Endodermal cell (in vitro differentiated cells): ENCODE results near the gene MRPS22. TPM values are rescaled to one million over a fixed set of nuclear protein-coding genes. Genes with fewer than 3 reads are reported as not detected.
A peak's percentile ranks its signal among the peaks of the same experiment; 100 is the strongest.

Experiments
- DNase-seq: peaks from one replicate; pipeline ENCODE4 v3.0.0-alpha.2; 2017
- H3K27ac ChIP-seq: 2 replicates; pipeline ENCODE4 v1.5.1; 2013; ENCODE audit warnings: mild to moderate bottlenecking, low read depth, low read length, moderate library complexity
- H3K27me3 ChIP-seq: 2 replicates; pipeline ENCODE4 v1.6.1; 2013; ENCODE audit warnings: mild to moderate bottlenecking, low read length, moderate library complexity; ENCODE audit not compliant: insufficient read depth, control insufficient read depth, poor library complexity, severe bottlenecking
- H3K36me3 ChIP-seq: 2 replicates; pipeline ENCODE4 v1.7.0; 2013; ENCODE audit warnings: mild to moderate bottlenecking, low read length, moderate library complexity; ENCODE audit not compliant: control insufficient read depth, insufficient read depth
- H3K4me1 ChIP-seq: one replicate; pipeline ENCODE4 v1.7.0; 2013; ENCODE audit warnings: low read length; ENCODE audit not compliant: control insufficient read depth, insufficient read depth
- H3K4me3 ChIP-seq: 2 replicates; pipeline ENCODE4 v1.5.1; 2013; ENCODE audit warnings: mild to moderate bottlenecking, low read length, moderate library complexity
- H3K9ac ChIP-seq: 2 replicates; pipeline ENCODE4 v1.6.1; 2013; ENCODE audit warnings: mild to moderate bottlenecking, low read length, moderate library complexity; ENCODE audit not compliant: poor library complexity, severe bottlenecking; ENCODE audit errors: extremely low read depth
- H3K9me3 ChIP-seq: 2 replicates; pipeline ENCODE4 v1.6.1; 2013; ENCODE audit warnings: mild to moderate bottlenecking, low read length, moderate library complexity; ENCODE audit not compliant: control insufficient read depth
- H3K27ac Mint-ChIP-seq: 2 replicates; pipeline ENCODE4 v1.8.0; 2020; ENCODE audit warnings: mixed read lengths
- H3K27me3 Mint-ChIP-seq: 2 replicates; pipeline ENCODE4 v1.8.0; 2021; ENCODE audit warnings: mild to moderate bottlenecking, mixed read lengths; ENCODE audit not compliant: insufficient read depth
- H3K36me3 Mint-ChIP-seq: 2 replicates; pipeline ENCODE4 v1.8.0; 2020; ENCODE audit warnings: low read depth, mixed read lengths
- H3K4me1 Mint-ChIP-seq: 2 replicates; pipeline ENCODE4 v1.8.0; 2020; ENCODE audit warnings: mixed read lengths
- H3K4me3 Mint-ChIP-seq: 2 replicates; pipeline ENCODE4 v1.8.0; 2020; ENCODE audit warnings: mild to moderate bottlenecking, moderate library complexity, mixed read lengths
- H3K9me3 Mint-ChIP-seq: 2 replicates; pipeline ENCODE4 v1.8.0; 2020; ENCODE audit warnings: mild to moderate bottlenecking, mixed read lengths
- CTCF ChIP-seq: fragments of 200-600 bp; sonication (generic); conservative IDR thresholded peaks from 2 replicates; pipeline ENCODE4 v1.5.0; 2021; ENCODE audit warnings: antibody characterized with exemption, mild to moderate bottlenecking
- WGBS, 2 experiments: methylation state at CpG; one replicate each; pipeline versions ENCODE4 v1.1.5 to v1.1.7; 2013; ENCODE audit warnings: missing lambda C conversion rate in 2 of 2, mixed read lengths in 1 of 2; ENCODE audit not compliant: insufficient coverage in 1 of 2, insufficient read length in 1 of 2; 5-methylcytosine and 5-hydroxymethylcytosine counted together
- total RNA-seq, 2 donors: library from RNA; stranded (reverse); fragmentation: NEBNext Ultra II Directional in 1 of 2; extraction: Animal tissue kit (Norgen Biotek cat#: 25700) in 1 of 2; gene quantifications; 2 replicates in 1 of 2; 3 replicates in 1 of 2; pipeline ENCODE4 v1.2.1, GENCODE V29; 2021

MRPS22 gene
- total RNA-seq, 2 donors from 2014 or later: 34.8 to 38.7 TPM

DNA sequence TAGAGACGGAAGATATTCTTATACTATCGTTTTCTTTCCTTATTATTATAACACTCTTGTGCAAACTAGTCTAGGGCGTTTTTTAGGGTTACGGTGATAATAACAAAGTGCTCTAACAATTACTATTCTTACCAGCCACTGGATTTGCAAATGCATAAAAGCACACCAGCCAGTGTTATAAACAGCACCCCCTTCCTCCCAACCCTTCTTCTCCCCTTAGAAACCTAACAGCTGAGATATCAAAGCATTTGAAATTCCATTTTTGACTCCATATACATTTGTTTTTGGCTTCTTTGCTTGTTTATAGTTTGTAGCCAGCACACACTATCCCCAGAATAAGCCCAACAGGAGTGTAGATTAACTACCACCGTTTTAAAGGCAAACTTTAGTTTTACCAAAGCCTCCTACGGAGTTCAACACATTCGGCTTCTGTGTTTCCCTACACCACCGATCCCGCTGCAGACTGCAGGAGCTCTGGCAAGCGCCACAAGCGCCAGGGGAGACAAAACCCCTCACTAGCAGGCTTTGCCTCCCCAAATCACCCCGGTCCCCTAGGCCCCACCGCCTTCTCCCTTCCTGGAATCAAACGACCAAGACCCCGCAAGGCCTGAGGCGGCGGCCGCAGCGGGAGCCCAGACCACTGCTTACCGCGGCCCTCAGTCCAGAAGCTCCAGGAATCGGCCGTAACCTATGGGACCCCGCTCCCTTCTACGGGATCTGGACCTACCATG, 45.2 kb downstream of the MRPS22 start:
- 0 to 9% methylated on average over 11 to 25 of the region's 25 CpGs for WGBS, 2 experiments
- peak overlapping the region; percentile 99 for H3K27ac Mint-ChIP-seq
- Histone ChIP-seq H3K27ac (peak overlapping the region; percentile 88), H3K27me3 (no peaks in the 10 kb centered on the region), H3K36me3 (peaks cover 14% of the 10 kb centered on the region), H3K4me1 (no peaks in the 10 kb centered on the region), H3K4me3 (peak overlapping the region; percentile 100), H3K9ac (peak overlapping the region; percentile 100), H3K9me3 (no peaks in the 10 kb centered on the region)
- peaks cover 5% of the 10 kb centered on the region for H3K36me3 Mint-ChIP-seq
- peaks cover 20% of the 10 kb centered on the region for H3K4me1 Mint-ChIP-seq
- no peak for DNase-seq
- H3K4me3 Mint-ChIP-seq: peak overlapping the region; percentile 97
- no peak for TF ChIP-seq CTCF
- no peaks in the 10 kb centered on the region for H3K27me3 Mint-ChIP-seq
- H3K9me3 Mint-ChIP-seq: no peaks in the 10 kb centered on the region

DNA sequence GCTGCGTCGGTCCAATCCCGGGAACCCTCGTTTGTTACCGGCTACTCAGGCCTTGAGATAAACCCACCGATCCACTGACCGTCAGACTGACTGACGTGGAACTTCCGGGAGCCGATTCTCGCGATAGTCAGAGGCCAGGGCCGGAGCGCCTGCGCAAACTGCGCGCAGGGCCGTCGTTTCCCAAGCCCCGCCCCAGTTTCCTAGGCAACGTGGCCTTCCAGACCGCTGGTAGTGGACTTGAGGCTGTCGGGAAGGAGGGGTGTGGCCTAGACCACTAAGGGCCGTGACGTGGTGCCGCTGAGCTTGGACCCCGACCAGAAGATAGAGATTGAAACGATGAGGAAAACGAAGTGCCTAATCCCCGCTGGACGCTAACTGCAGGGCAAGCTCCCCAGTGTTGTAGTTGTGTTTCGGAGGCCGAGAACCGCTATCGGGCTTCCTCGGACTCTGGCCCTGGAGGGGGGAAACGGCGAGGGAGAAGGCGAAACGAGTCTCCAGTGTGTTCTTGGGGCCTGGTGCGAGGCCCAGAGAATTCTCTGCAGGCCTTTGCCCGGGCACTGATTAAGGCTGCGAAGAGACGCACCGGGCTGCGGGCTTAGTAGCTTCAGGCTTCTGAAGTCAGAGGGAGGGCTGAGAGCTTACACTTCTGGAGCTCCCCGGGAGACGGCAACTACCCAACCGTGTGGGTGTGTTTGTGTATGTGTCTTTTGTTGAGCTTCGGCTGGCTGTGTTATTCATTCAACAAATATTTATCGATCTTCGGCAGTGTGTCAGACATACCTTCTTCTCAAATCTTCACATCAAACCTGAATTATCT, 45.9 kb downstream of the MRPS22 start, which contains the start of gene COPB2:
COPB2 (minus strand) TSS at position 96 of the 817 bp plus-strand sequence. CDS start 97 bp downstream, outside the sequence.
- Histone ChIP-seq H3K4me3 (peak within 1 kb of the TSS; percentile 100), H3K36me3 (peaks cover 8% of the 10 kb centered on the region), H3K27me3 (no peaks in the 10 kb centered on the region), H3K9ac (peak within 1 kb of the TSS; percentile 100), H3K27ac (peak within 1 kb of the TSS; percentile 96), H3K9me3 (no peaks in the 10 kb centered on the region), H3K4me1 (no peaks in the 10 kb centered on the region)
- peak; percentile 100 for DNase-seq
- Mint-ChIP-seq H3K36me3 (no peaks in the 10 kb centered on the region), H3K9me3 (no peaks in the 10 kb centered on the region), H3K27me3 (no peaks in the 10 kb centered on the region), H3K4me3 (peak within 1 kb of the TSS; percentile 97), H3K27ac (peak within 1 kb of the TSS; percentile 99), H3K4me1 (peaks cover 20% of the 10 kb centered on the region)
- WGBS, 2 experiments: 1% methylated on average over 30 to 52 of the region's 52 CpGs
- no peak for TF ChIP-seq CTCF

- H3K27ac Mint-ChIP-seq: no peak overlapping the region
- H3K36me3 Mint-ChIP-seq: no peaks in the 10 kb centered on the region
- no peaks in the 10 kb centered on the region for H3K27me3 Mint-ChIP-seq
- DNase-seq: no peak
- H3K4me1 ChIP-seq: peaks cover 3% of the 10 kb centered on the region
- H3K36me3 ChIP-seq: no peaks in the 10 kb centered on the region
- H3K27me3 ChIP-seq: no peaks in the 10 kb centered on the region
- no peaks in the 10 kb centered on the region for H3K9me3 ChIP-seq
- no peaks in the 10 kb centered on the region for H3K9me3 Mint-ChIP-seq
- H3K9ac ChIP-seq: no peak overlapping the region
- no peak overlapping the region for H3K4me3 ChIP-seq
- TF ChIP-seq CTCF: no peak
- peaks cover 10% of the 10 kb centered on the region for H3K4me1 Mint-ChIP-seq
- no peak overlapping the region for H3K27ac ChIP-seq
- H3K4me3 Mint-ChIP-seq: no peak overlapping the region
Measured at GRCh38 chr3:139394116-139394515, 50.3 kb downstream of the MRPS22 start.
